ENCODE data around the gene E2F6. TPM values are rescaled to one million over a fixed set of nuclear protein-coding genes. Genes with fewer than 3 reads are reported as not detected.

The E2F6 gene
- total and polyA plus RNA-seq, 2 of the 8 experiments (the other 6 are each of a cell fraction or from before 2014, with no cell fraction given) = 8.3 to 14.9 TPM

DNA sequence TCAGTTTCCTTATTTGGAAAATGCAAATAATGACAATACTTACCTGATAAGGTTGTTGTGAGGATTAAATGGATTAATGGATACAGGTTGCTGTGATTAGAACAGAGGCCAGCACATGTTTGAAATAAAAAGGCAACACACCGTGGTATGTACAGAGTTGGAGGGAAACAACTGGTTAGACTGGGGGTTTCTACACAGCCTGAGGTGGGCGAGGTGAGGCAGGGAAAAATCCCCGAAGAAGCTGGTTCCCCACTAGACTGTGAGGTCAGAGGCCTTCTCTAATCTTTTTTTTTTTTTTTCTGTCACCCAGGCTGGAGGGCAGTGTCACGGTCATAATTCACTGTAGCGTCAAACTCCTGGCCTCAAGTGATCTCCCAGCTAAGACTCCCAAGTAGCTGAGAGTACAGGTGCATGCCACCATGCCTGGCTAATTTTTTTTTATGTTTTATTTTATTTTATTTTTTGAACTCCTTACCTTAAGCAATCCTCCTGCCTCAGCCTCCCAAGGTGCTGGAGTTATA is 1.2 kb upstream of the E2F6 start:
- Histone ChIP-seq H2BK12ac (ENCODE audit: low read depth, low read length) (no peak overlapping the region), H3K4ac (replicated peaks; ENCODE audit: insufficient read length, low read depth, low read length) (no peak overlapping the region), H3K27me3 (replicated peaks in 1 of 4; ENCODE audit: control insufficient read depth in 3 of 4, extremely low read depth in 1 of 4, insufficient read depth in 3 of 4, low read length in 3 of 4) (peaks cover 0 to 10% (median 4%) of the 10 kb centered on the region in 4 experiments; a peak in 5 of 7 replicates), H3K4me2 (ENCODE audit: insufficient read depth in 1 of 2, low read depth in 2 of 2, low read length in 2 of 2) (peak overlapping the region in 1 of 2 experiments; percentile 59; a peak in 1 of 4 replicates), H3K14ac (ENCODE audit: insufficient read length) (no peak overlapping the region), H3K23me2 (ENCODE audit: low read depth, low read length) (no peaks in the 10 kb centered on the region; the same call in 1 of the 2 replicates), H2BK5ac (ENCODE audit: low read depth, low read length) (no peak overlapping the region), H4K5ac (ENCODE audit: insufficient read length, low read depth, low read length) (no peak overlapping the region), H3K79me1 (ENCODE audit: low read depth, low read length) (peaks cover 3% of the 10 kb centered on the region; the same call in 1 of the 2 replicates), H3K23ac (ENCODE audit: insufficient read length) (no peak overlapping the region), H4K91ac (replicated peaks; ENCODE audit: insufficient read length, low read length) (no peak overlapping the region), H3K79me2 (ENCODE audit: control insufficient read depth in 1 of 2, insufficient read depth in 2 of 2, low read length in 2 of 2) (peaks cover 0 to 29% of the 10 kb centered on the region in 2 experiments; a peak in 3 of 4 replicates), H3K56ac (replicated peaks; ENCODE audit: insufficient read length, low read depth, low read length) (no peak overlapping the region), H3K9me3 (ENCODE audit: insufficient read depth in 2 of 2, low read depth in 1 of 2, low read length in 1 of 2) (peaks cover 0 to 3% of the 10 kb centered on the region in 2 experiments; a peak in 2 of 4 replicates), H3K4me1 (replicated peaks in 1 of 4; ENCODE audit: control insufficient read depth in 3 of 4, insufficient read depth in 4 of 4, low read length in 3 of 4) (0 out of 7 replicates have a peak, but pooled peaks cover 0 to 2% (median 0%) of the 10 kb centered on the region in 4 experiments), H2BK15ac (ENCODE audit: low read length) (no peak overlapping the region), H4K8ac (ENCODE audit: extremely low read depth, insufficient read depth, low read length) (no peak overlapping the region), H3K18ac (ENCODE audit: extremely low read depth, low read length) (no peak overlapping the region), H2AFZ (ENCODE audit: low read length) (no peak overlapping the region), H3K4me3 (ENCODE audit: extremely low read depth in 1 of 4, insufficient read depth in 2 of 4, low read depth in 3 of 4, low read length in 4 of 4) (no peak overlapping the region), H4K20me1 (replicated peaks in 1 of 2; ENCODE audit: control insufficient read depth in 1 of 2, insufficient read depth in 2 of 2, low read length in 2 of 2) (peaks cover 0 to 2% of the 10 kb centered on the region in 2 experiments), H2BK120ac (replicated peaks; ENCODE audit: low read depth, low read length) (no peak overlapping the region), H2AK5ac (ENCODE audit: low read depth, low read length) (no peak overlapping the region), H3K27ac (ENCODE audit: low read depth, low read length) (no peak overlapping the region), H3K9ac (replicated peaks in 1 of 4; ENCODE audit: extremely low read depth in 1 of 4, low read depth in 3 of 4, low read length in 3 of 4) (no peak overlapping the region), H3K36me3 (ENCODE audit: control insufficient read depth in 2 of 4, insufficient read depth in 4 of 4, low read length in 3 of 4) (peaks cover 0 to 5% (median 3%) of the 10 kb centered on the region in 4 experiments; a peak in 2 of 8 replicates), H2BK20ac (ENCODE audit: low read length) (no peak overlapping the region)
- 96% methylated on average over 5 of the region's 5 CpGs; no CpG with 5 or more reads in 1 of the 2 experiments for WGBS, 2 experiments (ENCODE audit: extremely low coverage in 1 of 2, insufficient coverage in 1 of 2, insufficient read length in 1 of 2, insufficient replicate concordance in 2 of 2, low coverage in 1 of 2, low lambda C conversion rate in 2 of 2, missing lambda C conversion rate in 1 of 2)
- FAIRE-seq (no peak), DNase-seq (ENCODE audit: low read depth in 1 of 2, low spot score in 2 of 2) (no peak)
- POLR2A ChIA-PET (ENCODE audit: partially characterized antibody) = interaction anchor here (0.8 to 1.6 kb wide), 2 partner anchors 14 to 136 kb away, joined by 3 to 5 read pairs; no protein-coding TSS in a partner anchor
- CTCF ChIA-PET (ENCODE audit: partially characterized antibody) = interaction anchor here (0.9 to 5.5 kb wide), 4 partner anchors 10 to 179 kb away, joined by 3 to 52 read pairs (median 4); no protein-coding TSS in a partner anchor
- no peak for TF ChIP-seq JUND (IDR thresholded peaks at IDR 0.05; ENCODE audit: low read length)
- TF ChIP-seq, protein P1, sequence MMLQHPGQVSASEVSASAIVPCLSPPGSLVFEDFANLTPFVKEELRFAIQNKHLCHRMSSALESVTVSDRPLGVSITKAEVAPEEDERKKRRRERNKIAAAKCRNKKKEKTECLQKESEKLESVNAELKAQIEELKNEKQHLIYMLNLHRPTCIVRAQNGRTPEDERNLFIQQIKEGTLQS (IDR thresholded peaks at IDR 0.05; ENCODE audit: insufficient read depth, low read depth, low read length) = no peak
- TF ChIP-seq ASH2L (IDR thresholded peaks at IDR 0.05; ENCODE audit: low read length) = no peak
- TF ChIP-seq SIN3A (conservative IDR thresholded peaks at IDR 0.05 in 1 of 2, IDR thresholded peaks at IDR 0.05 in 1 of 2; ENCODE audit: low read depth in 1 of 2, low read length in 2 of 2) = no peak
- TF ChIP-seq POLR2A (IDR thresholded peaks at IDR 0.05; ENCODE audit: control extremely low read depth in 1 of 2, low read depth in 2 of 2, low read length in 2 of 2) = no peak
- TF ChIP-seq YY1 (IDR thresholded peaks at IDR 0.05; ENCODE audit: low read depth, low read length) = no peak
- TF ChIP-seq CHD1 (IDR thresholded peaks at IDR 0.05; ENCODE audit: low read depth, low read length) = no peak
- TF ChIP-seq E2F6 (IDR thresholded peaks at IDR 0.05) = no peak
- no peak for TF ChIP-seq CEBPB (IDR thresholded peaks at IDR 0.05; ENCODE audit: low read depth, low read length)
- no peak for TF ChIP-seq SIX5 (IDR thresholded peaks at IDR 0.05; ENCODE audit: low read depth, low read length)
- no peak for TF ChIP-seq SUZ12 (IDR thresholded peaks at IDR 0.05; ENCODE audit: low read length)
- TF ChIP-seq SP2 (IDR thresholded peaks at IDR 0.05; ENCODE audit: low read length) = no peak

Measured in H1 (cell line).